Neural cell (in vitro differentiated cells): Measurements from ENCODE around the gene MYNN. TPM values are rescaled to one million over a fixed set of nuclear protein-coding genes. Genes with fewer than 3 reads are reported as not detected.

Experiments used
- H2AFZ ChIP-seq: fragments of 200-600, 300-800 bp; sonication (generic), shearing (Covaris generic); 2 replicates; pipeline ENCODE4 v1.6.0; 2014; ENCODE audit warnings: low read depth, mild to moderate bottlenecking, antibody characterized with exemption, low read length, moderate library complexity
- H3F3A ChIP-seq: fragments of 200-600 bp; shearing (Covaris generic); 2 replicates; pipeline ENCODE4 v1.6.1; 2016; ENCODE audit warnings: mild to moderate bottlenecking, moderate library complexity, mixed read lengths, antibody characterized with exemption, low read length; ENCODE audit not compliant: insufficient read depth, poor library complexity, severe bottlenecking
- H3K27ac ChIP-seq: fragments of 200-600, 300-800 bp; sonication (generic), shearing (Covaris generic); 2 replicates; pipeline ENCODE4 v1.5.1; 2014; ENCODE audit warnings: mild to moderate bottlenecking, low read length, moderate library complexity
- H3K27me3 ChIP-seq: fragments of 300-800, 200-600 bp; sonication (generic), shearing (Covaris generic); 2 replicates; pipeline ENCODE4 v1.6.0; 2014; ENCODE audit warnings: mild to moderate bottlenecking, low read depth, low read length, moderate library complexity; ENCODE audit not compliant: insufficient read depth
- H3K36me3 ChIP-seq: fragments of 300-800, 200-600 bp; sonication (generic), shearing (Covaris generic); 2 replicates; pipeline ENCODE4 v1.5.1; 2014; ENCODE audit warnings: mild to moderate bottlenecking, antibody characterized with exemption, low read length, moderate library complexity; ENCODE audit not compliant: insufficient read depth
- H3K4me2 ChIP-seq: fragments of 300-800, 200-600 bp; sonication (generic), shearing (Covaris generic); 2 replicates; pipeline ENCODE4 v1.6.0; 2014; ENCODE audit warnings: mild to moderate bottlenecking, low read length
- H3K4me3 ChIP-seq: fragments of 300-800, 200-600 bp; sonication (generic), shearing (Covaris generic); 2 replicates; pipeline ENCODE4 v1.5.1; 2014; ENCODE audit warnings: mild to moderate bottlenecking, low read length, moderate library complexity
- H3K79me2 ChIP-seq: fragments of 200-600 bp; shearing (Covaris generic); replicated peaks from 2 replicates; pipeline ENCODE4 v1.6.0; 2014; ENCODE audit warnings: mild to moderate bottlenecking, low read length, moderate library complexity; ENCODE audit not compliant: insufficient read depth
- H3K9ac ChIP-seq: fragments of 300-800, 200-600 bp; sonication (generic), shearing (Covaris generic); 2 replicates; pipeline ENCODE4 v1.6.1; 2016; ENCODE audit warnings: mild to moderate bottlenecking, low read length, mixed read lengths
- H3K9me2 ChIP-seq: fragments of 200-600 bp; shearing (Covaris generic); 2 replicates; pipeline ENCODE4 v1.6.1; 2016; ENCODE audit warnings: mild to moderate bottlenecking, low read length, mixed read lengths; ENCODE audit not compliant: insufficient read depth
- H3K9me3 ChIP-seq: fragments of 200-600, 300-800 bp; sonication (generic), shearing (Covaris generic); 2 replicates; pipeline ENCODE4 v1.6.1; 2016; ENCODE audit warnings: mild to moderate bottlenecking, mixed run types, low read length, moderate library complexity, mixed read lengths
- H4K20me1 ChIP-seq: fragments of 200-600 bp; shearing (Covaris generic); 2 replicates; pipeline ENCODE4 v1.6.1; 2016; ENCODE audit warnings: mild to moderate bottlenecking, mixed run types; ENCODE audit not compliant: insufficient read depth
- EZH2 ChIP-seq: fragments of 200-600, 300-800 bp; shearing (Covaris generic), sonication (generic); IDR thresholded peaks from 2 replicates; pipeline ENCODE4 v1.6.1; 2014; ENCODE audit warnings: antibody characterized with exemption, low read length, borderline replicate concordance, mild to moderate bottlenecking; ENCODE audit not compliant: insufficient read depth, poor library complexity, severe bottlenecking
- MXI1 ChIP-seq: fragments of 450-650 bp; conservative IDR thresholded peaks from 2 replicates; pipeline ENCODE4 v1.6.1; 2014; ENCODE audit warnings: antibody characterized with exemption, mild to moderate bottlenecking; ENCODE audit not compliant: poor library complexity, severe bottlenecking
- POLR2AphosphoS5 ChIP-seq: IDR thresholded peaks from 2 replicates; pipeline ENCODE4 v1.6.1; 2012
- RAD21 ChIP-seq: fragments of 450-650 bp; conservative IDR thresholded peaks from 2 replicates; pipeline ENCODE4 v1.6.1; 2014; ENCODE audit warnings: antibody characterized with exemption, mild to moderate bottlenecking, moderate library complexity
- SMC3 ChIP-seq: fragments of 450-650 bp; conservative IDR thresholded peaks from 2 replicates; pipeline ENCODE4 v1.6.1; 2014; ENCODE audit warnings: antibody characterized with exemption, mild to moderate bottlenecking, moderate library complexity; ENCODE audit not compliant: poor library complexity
- TAF1 ChIP-seq: IDR thresholded peaks from 2 replicates; pipeline ENCODE4 v1.6.1; 2012; ENCODE audit warnings: low read depth
- polyA plus RNA-seq: library from polyadenylated mRNA; depleted of rRNA; stranded (reverse); fragments of >200 nt; gene quantifications from 2 replicates; pipeline ENCODE4 v1.2.3, GENCODE V29; 2014
- TF ChIP-seq, protein P1 (sequence below): fragments of 450-650 bp; IDR thresholded peaks from 2 replicates; pipeline ENCODE4 v1.5.1; 2014; ENCODE audit warnings: antibody characterized with exemption, mild to moderate bottlenecking, moderate library complexity; ENCODE audit not compliant: poor library complexity, severe bottlenecking
- TF ChIP-seq, protein P2 (sequence below): IDR thresholded peaks from 2 replicates; pipeline ENCODE4 v1.6.1; 2012; ENCODE audit warnings: borderline replicate concordance

Gene MYNN
- polyA plus RNA-seq, 1 donor from 2014 or later: 27.0 TPM

DNA sequence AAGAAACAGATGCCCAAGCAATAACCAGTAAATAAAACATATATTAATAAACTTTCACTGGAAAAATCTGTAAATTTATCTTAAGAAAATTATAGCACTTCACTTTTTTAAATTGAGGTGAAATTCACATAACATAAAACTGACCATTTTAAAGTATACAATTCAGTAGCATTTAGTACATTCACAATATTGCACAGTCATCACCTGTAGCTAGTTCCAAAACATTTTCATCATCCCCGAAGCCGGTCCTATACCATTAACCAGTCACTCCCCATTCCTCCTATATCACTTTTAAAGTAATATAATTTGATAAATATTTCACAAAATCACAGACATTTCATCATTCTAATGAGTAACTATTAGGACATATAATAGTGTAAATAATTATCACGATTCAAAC, 31.5 kb downstream of the MYNN start:
- Histone ChIP-seq H3K9me3 (no peaks in the 10 kb centered on the region), H3K9ac (no peak overlapping the region), H3K27me3 (no peaks in the 10 kb centered on the region), H3K9me2 (no peaks in the 10 kb centered on the region), H2AFZ (no peak overlapping the region), H3K4me2 (no peak overlapping the region), H3F3A (no peaks in the 10 kb centered on the region), H4K20me1 (no peaks in the 10 kb centered on the region), H3K36me3 (no peaks in the 10 kb centered on the region), H3K79me2 (no peaks in the 10 kb centered on the region), H3K27ac (no peak overlapping the region), H3K4me3 (no peak overlapping the region)
- TF ChIP-seq SMC3: no peak
- TF ChIP-seq EZH2: no peak
- no peak for TF ChIP-seq RAD21
- no peak for TF ChIP-seq TAF1

DNA sequence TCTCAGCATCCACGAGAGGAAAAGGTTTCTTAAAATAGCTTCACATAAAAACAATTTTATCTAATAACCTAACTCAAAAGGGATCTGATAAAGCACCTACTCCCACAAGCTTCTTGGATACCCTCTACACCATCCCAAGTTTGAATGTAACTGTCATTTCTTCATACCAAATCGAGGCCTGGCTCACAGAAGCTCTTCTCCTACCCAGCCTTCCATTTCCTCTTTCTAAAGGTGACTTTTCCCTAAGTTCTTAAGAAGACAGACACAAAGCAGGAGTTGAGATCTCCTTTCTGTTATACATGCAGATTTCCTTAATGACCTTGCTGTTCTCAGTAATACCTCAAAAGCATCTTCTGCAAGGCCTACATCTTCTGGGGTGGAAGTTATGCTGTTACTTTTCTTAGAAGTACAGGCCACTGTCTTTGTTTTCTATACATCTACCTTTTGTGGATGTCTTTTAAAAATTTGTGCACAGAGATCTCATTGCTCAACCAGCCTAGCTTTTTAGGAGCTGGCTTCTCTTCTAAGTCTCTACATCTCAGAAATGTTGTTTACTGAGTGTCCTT, 36.1 kb downstream of the MYNN start:
- H4K20me1 ChIP-seq: no peaks in the 10 kb centered on the region
- no peak overlapping the region for H3K4me3 ChIP-seq
- H3K27ac ChIP-seq: no peak overlapping the region
- no peaks in the 10 kb centered on the region for H3K79me2 ChIP-seq
- no peaks in the 10 kb centered on the region for H3K9me2 ChIP-seq
- no peaks in the 10 kb centered on the region for H3K36me3 ChIP-seq
- H2AFZ ChIP-seq: no peak overlapping the region
- H3F3A ChIP-seq: no peaks in the 10 kb centered on the region
- H3K4me2 ChIP-seq: no peak overlapping the region
- no peaks in the 10 kb centered on the region for H3K27me3 ChIP-seq
- H3K9ac ChIP-seq: no peak overlapping the region
- H3K9me3 ChIP-seq: no peaks in the 10 kb centered on the region
- TF ChIP-seq RAD21 (no peak), SMC3 (no peak), MXI1 (no peak), TAF1 (no peak), POLR2AphosphoS5 (no peak), EZH2 (no peak)
- TF ChIP-seq, protein P1, sequence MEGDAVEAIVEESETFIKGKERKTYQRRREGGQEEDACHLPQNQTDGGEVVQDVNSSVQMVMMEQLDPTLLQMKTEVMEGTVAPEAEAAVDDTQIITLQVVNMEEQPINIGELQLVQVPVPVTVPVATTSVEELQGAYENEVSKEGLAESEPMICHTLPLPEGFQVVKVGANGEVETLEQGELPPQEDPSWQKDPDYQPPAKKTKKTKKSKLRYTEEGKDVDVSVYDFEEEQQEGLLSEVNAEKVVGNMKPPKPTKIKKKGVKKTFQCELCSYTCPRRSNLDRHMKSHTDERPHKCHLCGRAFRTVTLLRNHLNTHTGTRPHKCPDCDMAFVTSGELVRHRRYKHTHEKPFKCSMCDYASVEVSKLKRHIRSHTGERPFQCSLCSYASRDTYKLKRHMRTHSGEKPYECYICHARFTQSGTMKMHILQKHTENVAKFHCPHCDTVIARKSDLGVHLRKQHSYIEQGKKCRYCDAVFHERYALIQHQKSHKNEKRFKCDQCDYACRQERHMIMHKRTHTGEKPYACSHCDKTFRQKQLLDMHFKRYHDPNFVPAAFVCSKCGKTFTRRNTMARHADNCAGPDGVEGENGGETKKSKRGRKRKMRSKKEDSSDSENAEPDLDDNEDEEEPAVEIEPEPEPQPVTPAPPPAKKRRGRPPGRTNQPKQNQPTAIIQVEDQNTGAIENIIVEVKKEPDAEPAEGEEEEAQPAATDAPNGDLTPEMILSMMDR: no peak
- TF ChIP-seq, protein P2, sequence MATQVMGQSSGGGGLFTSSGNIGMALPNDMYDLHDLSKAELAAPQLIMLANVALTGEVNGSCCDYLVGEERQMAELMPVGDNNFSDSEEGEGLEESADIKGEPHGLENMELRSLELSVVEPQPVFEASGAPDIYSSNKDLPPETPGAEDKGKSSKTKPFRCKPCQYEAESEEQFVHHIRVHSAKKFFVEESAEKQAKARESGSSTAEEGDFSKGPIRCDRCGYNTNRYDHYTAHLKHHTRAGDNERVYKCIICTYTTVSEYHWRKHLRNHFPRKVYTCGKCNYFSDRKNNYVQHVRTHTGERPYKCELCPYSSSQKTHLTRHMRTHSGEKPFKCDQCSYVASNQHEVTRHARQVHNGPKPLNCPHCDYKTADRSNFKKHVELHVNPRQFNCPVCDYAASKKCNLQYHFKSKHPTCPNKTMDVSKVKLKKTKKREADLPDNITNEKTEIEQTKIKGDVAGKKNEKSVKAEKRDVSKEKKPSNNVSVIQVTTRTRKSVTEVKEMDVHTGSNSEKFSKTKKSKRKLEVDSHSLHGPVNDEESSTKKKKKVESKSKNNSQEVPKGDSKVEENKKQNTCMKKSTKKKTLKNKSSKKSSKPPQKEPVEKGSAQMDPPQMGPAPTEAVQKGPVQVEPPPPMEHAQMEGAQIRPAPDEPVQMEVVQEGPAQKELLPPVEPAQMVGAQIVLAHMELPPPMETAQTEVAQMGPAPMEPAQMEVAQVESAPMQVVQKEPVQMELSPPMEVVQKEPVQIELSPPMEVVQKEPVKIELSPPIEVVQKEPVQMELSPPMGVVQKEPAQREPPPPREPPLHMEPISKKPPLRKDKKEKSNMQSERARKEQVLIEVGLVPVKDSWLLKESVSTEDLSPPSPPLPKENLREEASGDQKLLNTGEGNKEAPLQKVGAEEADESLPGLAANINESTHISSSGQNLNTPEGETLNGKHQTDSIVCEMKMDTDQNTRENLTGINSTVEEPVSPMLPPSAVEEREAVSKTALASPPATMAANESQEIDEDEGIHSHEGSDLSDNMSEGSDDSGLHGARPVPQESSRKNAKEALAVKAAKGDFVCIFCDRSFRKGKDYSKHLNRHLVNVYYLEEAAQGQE: no peak
